ENCODE measurements around the gene SEC14L2. TPM values are rescaled to one million over a fixed set of nuclear protein-coding genes. Genes with fewer than 3 reads are reported as not detected.

The SEC14L2 gene
- total and polyA plus RNA-seq, 2 of the 8 experiments (the other 6 are each of a cell fraction or from before 2014, with no cell fraction given) = 2.8 to 3.2 TPM

GRCh38 chr22:30357650-30358215 lies 39.1 kb upstream of the SEC14L2 start:
- Histone ChIP-seq H4K20me1 (replicated peaks in 1 of 2; ENCODE audit: control insufficient read depth in 1 of 2, insufficient read depth in 2 of 2, low read length in 2 of 2) (peaks cover 5 to 11% of the 10 kb centered on the region in 2 experiments), H2BK5ac (ENCODE audit: low read depth, low read length) (no peak overlapping the region), H2BK20ac (ENCODE audit: low read length) (no peak overlapping the region), H4K8ac (ENCODE audit: extremely low read depth, insufficient read depth, low read length) (no peak overlapping the region), H3K14ac (ENCODE audit: insufficient read length) (no peak overlapping the region), H3K4me2 (ENCODE audit: insufficient read depth in 1 of 2, low read depth in 2 of 2, low read length in 2 of 2) (peak overlapping the region; percentile 61 to 70), H3K18ac (ENCODE audit: extremely low read depth, low read length) (no peak overlapping the region; the same call in 1 of the 2 replicates), H2BK120ac (replicated peaks; ENCODE audit: low read depth, low read length) (no peak overlapping the region), H3K23ac (ENCODE audit: insufficient read length) (no peak overlapping the region), H3K36me3 (ENCODE audit: control insufficient read depth in 2 of 4, insufficient read depth in 4 of 4, low read length in 3 of 4) (peaks cover 3 to 7% (median 4%) of the 10 kb centered on the region in 4 experiments; a peak in 6 of 8 replicates), H3K56ac (replicated peaks; ENCODE audit: insufficient read length, low read depth, low read length) (no peak overlapping the region), H3K4ac (replicated peaks; ENCODE audit: insufficient read length, low read depth, low read length) (peak overlapping the region; percentile 20), H3K27me3 (replicated peaks in 1 of 4; ENCODE audit: control insufficient read depth in 3 of 4, extremely low read depth in 1 of 4, insufficient read depth in 3 of 4, low read length in 3 of 4) (no peaks in the 10 kb centered on the region), H3K27ac (ENCODE audit: low read depth, low read length) (no peak overlapping the region), H3K4me3 (ENCODE audit: extremely low read depth in 1 of 4, insufficient read depth in 2 of 4, low read depth in 3 of 4, low read length in 4 of 4) (peak overlapping the region; percentile 78 to 93 (median 91); a peak in 6 of 8 replicates), H3K79me1 (ENCODE audit: low read depth, low read length) (peaks cover 17% of the 10 kb centered on the region), H3K79me2 (ENCODE audit: control insufficient read depth in 1 of 2, insufficient read depth in 2 of 2, low read length in 2 of 2) (peaks cover 15 to 35% of the 10 kb centered on the region in 2 experiments), H2BK12ac (ENCODE audit: low read depth, low read length) (no peak overlapping the region), H3K4me1 (replicated peaks in 1 of 4; ENCODE audit: control insufficient read depth in 3 of 4, insufficient read depth in 4 of 4, low read length in 3 of 4) (peaks cover 3 to 15% (median 7%) of the 10 kb centered on the region in 4 experiments), H4K91ac (replicated peaks; ENCODE audit: insufficient read length, low read length) (peak overlapping the region; percentile 37), H2AK5ac (ENCODE audit: low read depth, low read length) (no peak overlapping the region), H3K23me2 (ENCODE audit: low read depth, low read length) (peaks cover 2% of the 10 kb centered on the region; the same call in 1 of the 2 replicates), H4K5ac (ENCODE audit: insufficient read length, low read depth, low read length) (no peak overlapping the region), H3K9ac (replicated peaks in 1 of 4; ENCODE audit: extremely low read depth in 1 of 4, low read depth in 3 of 4, low read length in 3 of 4) (peak overlapping the region in 3 of 4 experiments; percentile 3 to 39 (median 13); a peak in 2 of 7 replicates), H3K9me3 (ENCODE audit: insufficient read depth in 2 of 2, low read depth in 1 of 2, low read length in 1 of 2) (no peaks in the 10 kb centered on the region), H2BK15ac (ENCODE audit: low read length) (no peak overlapping the region), H2AFZ (ENCODE audit: low read length) (no peak overlapping the region)
- DNase-seq (ENCODE audit: low read depth in 1 of 2, low spot score in 2 of 2) (no peak), FAIRE-seq (no peak)
- ChIA-PET POLR2A (ENCODE audit: partially characterized antibody) (interaction anchor here (0.7 to 11.5 kb wide), 15 partner anchors 8 to 69 kb away, joined by 3 to 129 read pairs (median 4); partner anchors contain the start of genes CASTOR1 and TBC1D10A), CTCF (ENCODE audit: partially characterized antibody) (interaction anchor here (0.9 to 2.1 kb wide), 9 partner anchors 17 to 87 kb away, joined by 3 to 9 read pairs (median 3); partner anchors contain the start of gene TBC1D10A)
- 49% methylated on average over 16 of the region's 22 CpGs; no CpG with 5 or more reads in 1 of the 2 experiments for WGBS, 2 experiments (ENCODE audit: extremely low coverage in 1 of 2, insufficient coverage in 1 of 2, insufficient read length in 1 of 2, insufficient replicate concordance in 2 of 2, low coverage in 1 of 2, low lambda C conversion rate in 2 of 2, missing lambda C conversion rate in 1 of 2)
- TF ChIP-seq GTF2F1 (IDR thresholded peaks at IDR 0.05; ENCODE audit: borderline replicate concordance, low read depth, low read length) = no peak
